Parathyroid adenoma (tissue), 2 donors: ENCODE measurements around the gene ECI2.

Experiments used
- H2AFZ ChIP-seq: fragments of 300-600 bp; sonication (generic); one replicate; pipeline ENCODE4 v1.7.0; 2017; ENCODE audit warnings: antibody characterized with exemption, mild to moderate bottlenecking
- H3K27ac ChIP-seq: fragments of 300-600 bp; sonication (generic); one replicate; pipeline ENCODE4 v1.7.0; 2017
- H3K27me3 ChIP-seq: fragments of 300-600 bp; sonication (generic); one replicate; pipeline ENCODE4 v1.7.0; 2017; ENCODE audit warnings: low read length; ENCODE audit not compliant: control insufficient read depth, insufficient read depth
- H3K36me3 ChIP-seq: fragments of 300-600 bp; sonication (generic); one replicate; pipeline ENCODE4 v1.7.0; 2017; ENCODE audit warnings: low read length; ENCODE audit not compliant: control insufficient read depth, insufficient read depth
- H3K4me1 ChIP-seq: fragments of 300-600 bp; sonication (generic); one replicate; pipeline ENCODE4 v1.7.0; 2017; ENCODE audit warnings: control low read depth
- H3K4me2 ChIP-seq: fragments of 300-600 bp; sonication (generic); one replicate; pipeline ENCODE4 v1.7.0; 2017; ENCODE audit warnings: low read length
- H3K4me3 ChIP-seq: fragments of 300-600 bp; sonication (generic); one replicate; pipeline ENCODE4 v1.7.0; 2017; ENCODE audit warnings: low read depth, low read length
- H3K79me2 ChIP-seq: fragments of 300-600 bp; sonication (generic); one replicate; pipeline ENCODE4 v1.7.0; 2017; ENCODE audit warnings: control low read depth
- H3K9ac ChIP-seq: fragments of 300-600 bp; sonication (generic); one replicate; pipeline ENCODE4 v1.7.0; 2017; ENCODE audit warnings: mild to moderate bottlenecking
- H3K9me3 ChIP-seq: fragments of 300-600 bp; sonication (generic); one replicate; pipeline ENCODE4 v1.7.0; 2017; ENCODE audit warnings: low read length; ENCODE audit not compliant: control insufficient read depth
- CTCF ChIP-seq: fragments of 300-600 bp; sonication (generic); IDR thresholded peaks from one replicate; pipeline ENCODE4 v1.7.0; 2017; ENCODE audit warnings: antibody characterized with exemption, mild to moderate bottlenecking
- donor health status: primary hyperparathyroidism.

Gene ECI2

GRCh38 chr6:4133941-4134838 is 1.2 kb downstream of the ECI2 start:
- Histone ChIP-seq H2AFZ (peak overlapping the region; percentile 91), H3K27ac (peak overlapping the region; percentile 91), H3K4me1 (peaks cover 7% of the 10 kb centered on the region), H3K9ac (no peak overlapping the region), H3K4me3 (peak overlapping the region; percentile 81), H3K4me2 (peak overlapping the region; percentile 91), H3K79me2 (no peaks in the 10 kb centered on the region), H3K9me3 (no peaks in the 10 kb centered on the region), H3K36me3 (no peaks in the 10 kb centered on the region), H3K27me3 (no peaks in the 10 kb centered on the region)
- TF ChIP-seq CTCF = no peak

GRCh38 chr6:4130357-4130987 is 4.9 kb downstream of the ECI2 start:
- no peak overlapping the region for H3K4me3 ChIP-seq
- peaks cover 2% of the 10 kb centered on the region for H3K4me1 ChIP-seq
- H2AFZ ChIP-seq = no peak overlapping the region
- no peak for TF ChIP-seq CTCF
- no peaks in the 10 kb centered on the region for H3K9me3 ChIP-seq
- no peaks in the 10 kb centered on the region for H3K79me2 ChIP-seq
- H3K9ac ChIP-seq = no peak overlapping the region
- H3K36me3 ChIP-seq = no peaks in the 10 kb centered on the region
- H3K27me3 ChIP-seq = no peaks in the 10 kb centered on the region
- H3K4me2 ChIP-seq = no peak overlapping the region
- no peak overlapping the region for H3K27ac ChIP-seq

- H3K36me3 ChIP-seq = no peaks in the 10 kb centered on the region
- no peak overlapping the region for H2AFZ ChIP-seq
- no peak overlapping the region for H3K4me3 ChIP-seq
- TF ChIP-seq CTCF = no peak
- no peaks in the 10 kb centered on the region for H3K79me2 ChIP-seq
- no peaks in the 10 kb centered on the region for H3K9me3 ChIP-seq
- no peak overlapping the region for H3K4me2 ChIP-seq
- peaks cover 2% of the 10 kb centered on the region for H3K4me1 ChIP-seq
- H3K9ac ChIP-seq = no peak overlapping the region
- no peak overlapping the region for H3K27ac ChIP-seq
- H3K27me3 ChIP-seq = no peaks in the 10 kb centered on the region
These were observed 5.9 kb downstream of the ECI2 start for GRCh38 chr6:4129446-4129845.

GRCh38 chr6:4128748-4129147 is 6.6 kb downstream of the ECI2 start:
- Histone ChIP-seq H3K27ac (no peak overlapping the region), H3K4me3 (no peak overlapping the region), H3K9ac (no peak overlapping the region), H3K4me1 (no peaks in the 10 kb centered on the region), H3K36me3 (no peaks in the 10 kb centered on the region), H3K79me2 (no peaks in the 10 kb centered on the region), H3K27me3 (no peaks in the 10 kb centered on the region), H3K4me2 (no peak overlapping the region), H3K9me3 (no peaks in the 10 kb centered on the region), H2AFZ (no peak overlapping the region)
- TF ChIP-seq CTCF = no peak
